ENCODE measurements around the gene CHRNE.

- TF ChIP-seq CTCF (IDR thresholded peaks at IDR 0.05) = no peak
- TF ChIP-seq POLR2A (IDR thresholded peaks at IDR 0.05) = no peak
These were observed 5.4 kb upstream of the CHRNE start for GRCh38 chr17:4908301-4908700.

Measured in body of pancreas (tissue), 4 donors.